MCF 10A (cell line): ENCODE results near the gene PCYT2. TPM values are rescaled to one million over a fixed set of nuclear protein-coding genes. Genes with fewer than 3 reads are reported as not detected.

Experiments used
- BruUV-seq: library from RNA; stranded (reverse); fragments of 400-500 nt; replicated peaks from 2 replicates; lab custom pipeline; 2021; lab: Mats Ljungman, UMichigan
- CTCF ChIA-PET: fragments of 300-600 bp; sonication (Branson Sonifier 250); formaldehyde crosslinking; extraction: SDS; loops from one replicate; lab custom pipeline; 2021; ENCODE audit warnings: antibody characterized with exemption, inconsistent platforms; lab: Yijun Ruan, JAX
- POLR2A ChIA-PET: fragments of 300-600, 350-650 bp; sonication (Branson Sonifier 250); formaldehyde crosslinking; extraction: SDS; loops from one replicate; lab custom pipeline; 2020; ENCODE audit warnings: antibody characterized with exemption, inconsistent platforms; lab: Yijun Ruan, JAX
- DNase-seq: peaks from one replicate; pipeline ENCODE4 v3.0.0-alpha.2; 2018; ENCODE audit not compliant: unreplicated experiment
- H3K27ac Mint-ChIP-seq: one replicate; pipeline ENCODE4 v1.8.0; 2022; ENCODE audit warnings: mild to moderate bottlenecking, low read depth, mixed read lengths; ENCODE audit not compliant: unreplicated experiment
- H3K27me3 Mint-ChIP-seq: one replicate; pipeline ENCODE4 v1.8.0; 2022; ENCODE audit warnings: mixed read lengths; ENCODE audit not compliant: insufficient read depth, unreplicated experiment
- H3K36me3 Mint-ChIP-seq: one replicate; pipeline ENCODE4 v1.8.0; 2022; ENCODE audit warnings: mild to moderate bottlenecking, moderate library complexity, mixed read lengths; ENCODE audit not compliant: insufficient read depth, unreplicated experiment
- H3K4me1 Mint-ChIP-seq: one replicate; pipeline ENCODE4 v1.8.0; 2022; ENCODE audit warnings: mixed read lengths; ENCODE audit not compliant: insufficient read depth, unreplicated experiment
- H3K4me3 Mint-ChIP-seq: one replicate; pipeline ENCODE4 v1.8.0; 2022; ENCODE audit warnings: mild to moderate bottlenecking, moderate library complexity, mixed read lengths; ENCODE audit not compliant: unreplicated experiment
- H3K9me3 Mint-ChIP-seq: one replicate; pipeline ENCODE4 v1.8.0; 2022; ENCODE audit warnings: mixed read lengths; ENCODE audit not compliant: unreplicated experiment
- intact Hi-C: fragments of 100-400 bp; cut with micrococcal nuclease; formaldehyde crosslinking; loops from 2 replicates; pipeline ENCODE4 v1.14.1; 2022
- total RNA-seq: library from RNA; stranded (reverse); gene quantifications from 2 replicates; pipeline ENCODE4 v1.2.3, GENCODE V29; 2022
- TF ChIP-seq, protein P1 (sequence below): fragments of 200-600 bp; IDR thresholded peaks from one replicate; pipeline ENCODE4 v1.8.0; 2022; ENCODE audit warnings: antibody characterized with exemption, mild to moderate bottlenecking; ENCODE audit not compliant: unreplicated experiment

Gene PCYT2
- total RNA-seq, 1 experiment from 2014 or later, result 26.8 TPM

DNA sequence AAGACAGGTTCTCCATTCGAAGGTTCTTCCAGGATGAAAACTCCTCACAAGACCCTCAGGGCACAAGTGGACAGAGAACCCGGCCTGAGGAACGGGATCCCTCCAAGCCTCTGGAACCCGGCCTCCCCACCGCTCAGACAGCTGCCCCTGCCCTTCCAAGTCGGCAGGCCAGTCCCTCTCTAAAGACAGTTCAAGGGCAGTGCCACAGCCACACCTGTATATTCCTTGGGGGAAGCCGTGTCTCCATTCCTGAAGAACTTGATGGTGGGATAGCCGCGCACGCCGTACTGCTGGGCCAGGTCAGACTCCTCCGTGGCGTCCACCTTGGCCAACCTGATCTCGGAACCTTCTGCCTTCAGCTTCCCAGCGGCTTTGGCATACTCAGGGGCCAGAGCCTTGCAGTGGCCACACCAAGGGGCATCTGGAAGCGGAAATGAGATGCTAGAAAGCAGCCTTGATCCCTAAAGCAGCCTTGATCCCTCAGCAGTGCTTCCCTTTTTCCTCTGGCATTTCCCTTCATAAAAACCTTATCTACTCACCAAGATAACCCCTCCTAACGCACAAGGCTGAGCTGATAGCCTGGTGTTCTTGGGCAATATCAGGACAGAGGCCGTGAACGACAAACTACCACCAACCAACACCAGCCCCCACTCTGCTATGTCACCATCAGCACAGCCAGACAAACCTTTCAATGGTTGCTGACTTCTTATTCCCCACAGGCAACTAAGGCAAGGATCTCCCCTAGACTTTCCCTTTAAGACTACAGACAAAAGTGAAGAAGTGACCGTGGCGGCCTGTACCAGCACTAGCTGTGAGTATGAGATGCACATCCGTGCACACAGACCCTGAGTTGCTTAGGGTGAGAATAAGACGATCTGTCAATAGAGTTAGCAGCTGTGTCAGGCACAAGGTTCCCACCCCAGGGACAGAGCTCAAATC, 52.0 kb downstream of the PCYT2 start:
- Mint-ChIP-seq H3K27me3 (no peaks in the 10 kb centered on the region), H3K27ac (peak overlapping the region; percentile 79), H3K4me3 (peak overlapping the region; percentile 89), H3K9me3 (no peaks in the 10 kb centered on the region), H3K4me1 (peaks cover 37% of the 10 kb centered on the region), H3K36me3 (peaks cover 85% of the 10 kb centered on the region)
- ChIA-PET CTCF (interaction anchor here (0.6 kb wide), 1 partner anchor 258 kb away, joined by 3 read pairs; no protein-coding TSS in a partner anchor), POLR2A (interaction anchor here (0.6 to 1.7 kb wide), 14 partner anchors 11 to 634 kb away, joined by 3 to 19 read pairs (median 6); partner anchors contain the start of genes ARHGDIA, CENPX, DCXR and HGS)
- TSS peak; percentile 56 for BruUV-seq
- TF ChIP-seq, protein P1, sequence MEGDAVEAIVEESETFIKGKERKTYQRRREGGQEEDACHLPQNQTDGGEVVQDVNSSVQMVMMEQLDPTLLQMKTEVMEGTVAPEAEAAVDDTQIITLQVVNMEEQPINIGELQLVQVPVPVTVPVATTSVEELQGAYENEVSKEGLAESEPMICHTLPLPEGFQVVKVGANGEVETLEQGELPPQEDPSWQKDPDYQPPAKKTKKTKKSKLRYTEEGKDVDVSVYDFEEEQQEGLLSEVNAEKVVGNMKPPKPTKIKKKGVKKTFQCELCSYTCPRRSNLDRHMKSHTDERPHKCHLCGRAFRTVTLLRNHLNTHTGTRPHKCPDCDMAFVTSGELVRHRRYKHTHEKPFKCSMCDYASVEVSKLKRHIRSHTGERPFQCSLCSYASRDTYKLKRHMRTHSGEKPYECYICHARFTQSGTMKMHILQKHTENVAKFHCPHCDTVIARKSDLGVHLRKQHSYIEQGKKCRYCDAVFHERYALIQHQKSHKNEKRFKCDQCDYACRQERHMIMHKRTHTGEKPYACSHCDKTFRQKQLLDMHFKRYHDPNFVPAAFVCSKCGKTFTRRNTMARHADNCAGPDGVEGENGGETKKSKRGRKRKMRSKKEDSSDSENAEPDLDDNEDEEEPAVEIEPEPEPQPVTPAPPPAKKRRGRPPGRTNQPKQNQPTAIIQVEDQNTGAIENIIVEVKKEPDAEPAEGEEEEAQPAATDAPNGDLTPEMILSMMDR, result no peak
- intact Hi-C loops, result no loop called here
- DNase-seq, result no peak

DNA sequence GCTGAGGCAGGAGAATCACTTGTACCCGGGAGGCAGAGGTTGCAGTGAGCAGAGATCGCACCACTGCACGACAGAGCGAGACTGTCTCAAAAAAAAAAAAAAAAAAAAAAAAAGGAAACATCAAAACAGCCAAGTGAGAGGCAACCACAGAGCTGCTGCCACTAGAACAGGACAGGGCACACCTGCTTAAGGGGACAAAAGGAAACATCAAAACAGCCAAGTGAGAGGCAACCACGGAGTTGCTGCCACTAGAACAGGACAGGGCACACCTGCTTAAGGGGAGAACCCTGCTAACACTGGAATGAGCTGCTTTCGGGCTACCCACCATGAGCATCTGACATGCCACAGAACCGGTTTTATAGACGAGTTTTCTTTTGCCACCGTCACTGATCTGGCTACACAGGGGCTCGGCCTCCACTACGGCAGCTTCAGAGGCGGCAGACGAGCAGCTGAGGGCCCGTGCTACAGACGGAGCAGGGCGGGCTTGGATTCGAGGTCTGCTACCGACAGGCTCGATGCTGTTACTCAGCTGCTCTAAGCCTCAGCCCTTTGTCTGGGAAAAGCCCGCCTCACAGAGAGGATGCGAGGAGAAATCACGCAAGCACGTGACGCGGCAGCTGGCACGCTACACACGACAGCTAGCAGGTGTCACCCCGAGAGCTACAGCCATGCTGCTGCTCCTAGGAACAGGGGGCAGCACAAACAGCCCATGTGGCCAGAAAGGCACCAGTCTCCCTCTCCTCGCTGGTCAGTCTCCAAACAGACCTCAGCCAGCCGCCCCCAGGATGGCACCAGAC, 52.8 kb downstream of the PCYT2 start:
- Mint-ChIP-seq H3K27me3 (no peaks in the 10 kb centered on the region), H3K27ac (peak overlapping the region; percentile 27), H3K4me3 (peak overlapping the region; percentile 89), H3K4me1 (peaks cover 32% of the 10 kb centered on the region), H3K9me3 (no peaks in the 10 kb centered on the region), H3K36me3 (peaks cover 84% of the 10 kb centered on the region)
- intact Hi-C loops, result no loop called here
- DNase-seq, result no peak
- ChIA-PET POLR2A (interaction anchor here (0.6 to 1.7 kb wide), 6 partner anchors 12 to 155 kb away, joined by 3 to 19 read pairs (median 6); partner anchors contain the start of genes ARHGDIA, MAFG and MRPL12), CTCF (interaction anchor here (0.5 to 0.9 kb wide), 2 partner anchors 123 to 129 kb away, joined by 3 to 4 read pairs; no protein-coding TSS in a partner anchor)
- TF ChIP-seq, protein P1, result no peak
- BruUV-seq, result no TSS peak

DNA sequence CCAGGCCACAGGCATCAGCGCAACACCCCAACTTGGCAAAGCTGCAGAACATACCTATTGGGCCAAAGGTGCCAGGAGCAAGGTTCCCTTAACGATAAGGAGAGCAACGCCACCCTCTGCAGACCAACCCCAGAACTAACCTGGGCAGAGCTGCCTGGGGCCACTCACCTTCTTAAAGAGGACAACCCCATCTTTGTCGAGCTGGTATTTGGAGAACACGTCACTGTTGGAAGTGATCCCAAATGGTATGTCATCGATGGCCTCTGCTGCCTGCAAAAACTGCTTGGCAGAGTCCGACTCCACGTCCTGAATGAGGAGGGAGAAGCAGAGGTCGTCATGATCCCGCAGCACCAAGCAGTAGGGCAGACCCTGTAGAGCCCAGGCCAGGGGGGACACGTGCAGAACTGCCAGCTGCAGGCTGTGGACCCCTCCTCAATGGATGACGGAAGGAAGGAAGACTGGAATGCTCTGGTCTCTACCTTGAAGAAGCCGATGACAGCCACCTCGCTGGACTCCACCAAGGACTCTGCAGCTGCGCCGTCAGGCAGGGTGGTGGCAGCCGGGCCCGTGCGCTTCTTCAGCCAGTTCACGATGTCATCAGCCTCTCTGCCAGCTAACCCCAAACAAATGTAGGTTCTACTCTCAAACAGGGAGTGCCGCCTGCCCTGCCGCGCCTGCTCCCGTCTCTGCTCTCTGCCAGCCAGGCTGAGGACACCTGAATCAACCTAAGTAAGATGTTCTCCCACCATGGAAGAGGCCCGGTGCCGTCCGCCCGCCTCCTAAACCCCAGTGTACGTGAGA, 56.0 kb downstream of the PCYT2 start:
- TF ChIP-seq, protein P1, result peak; percentile 11
- Mint-ChIP-seq H3K4me1 (peaks cover 23% of the 10 kb centered on the region), H3K4me3 (no peak overlapping the region), H3K9me3 (no peaks in the 10 kb centered on the region), H3K27ac (peak overlapping the region; percentile 70), H3K27me3 (no peaks in the 10 kb centered on the region), H3K36me3 (peaks cover 97% of the 10 kb centered on the region)
- no TSS peak for BruUV-seq
- intact Hi-C loops, result no loop called here
- POLR2A ChIA-PET, result interaction anchor here (0.7 to 2.4 kb wide), 8 partner anchors 11 to 631 kb away, joined by 3 to 9 read pairs (median 4); partner anchors contain the start of genes MCRIP1 and SLC25A10
- CTCF ChIA-PET, result interaction anchor here (0.8 to 1.3 kb wide), 3 partner anchors 12 to 120 kb away, joined by 3 to 5 read pairs (median 3); no protein-coding TSS in a partner anchor
- peak; percentile 30 for DNase-seq
